ENCODE measurements around the gene KIAA0513. TPM values are rescaled to one million over a fixed set of nuclear protein-coding genes. Genes with fewer than 3 reads are reported as not detected.
A peak's percentile ranks its signal among the peaks of the same experiment; 100 is the strongest.

KIAA0513 gene
- total and polyA plus RNA-seq, 10 donors = 1.7 to 30.0 (median 21.9) TPM

- intact Hi-C loops (cut with DNase I; ENCODE audit: low total_unique reads) = no loop called here
- TF ChIP-seq POLR2A (IDR thresholded peaks at IDR 0.05) (no peak), POLR2AphosphoS5 (IDR thresholded peaks at IDR 0.05) (no peak)
- TF ChIP-seq, protein P1, sequence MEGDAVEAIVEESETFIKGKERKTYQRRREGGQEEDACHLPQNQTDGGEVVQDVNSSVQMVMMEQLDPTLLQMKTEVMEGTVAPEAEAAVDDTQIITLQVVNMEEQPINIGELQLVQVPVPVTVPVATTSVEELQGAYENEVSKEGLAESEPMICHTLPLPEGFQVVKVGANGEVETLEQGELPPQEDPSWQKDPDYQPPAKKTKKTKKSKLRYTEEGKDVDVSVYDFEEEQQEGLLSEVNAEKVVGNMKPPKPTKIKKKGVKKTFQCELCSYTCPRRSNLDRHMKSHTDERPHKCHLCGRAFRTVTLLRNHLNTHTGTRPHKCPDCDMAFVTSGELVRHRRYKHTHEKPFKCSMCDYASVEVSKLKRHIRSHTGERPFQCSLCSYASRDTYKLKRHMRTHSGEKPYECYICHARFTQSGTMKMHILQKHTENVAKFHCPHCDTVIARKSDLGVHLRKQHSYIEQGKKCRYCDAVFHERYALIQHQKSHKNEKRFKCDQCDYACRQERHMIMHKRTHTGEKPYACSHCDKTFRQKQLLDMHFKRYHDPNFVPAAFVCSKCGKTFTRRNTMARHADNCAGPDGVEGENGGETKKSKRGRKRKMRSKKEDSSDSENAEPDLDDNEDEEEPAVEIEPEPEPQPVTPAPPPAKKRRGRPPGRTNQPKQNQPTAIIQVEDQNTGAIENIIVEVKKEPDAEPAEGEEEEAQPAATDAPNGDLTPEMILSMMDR (IDR thresholded peaks at IDR 0.05 in 8 of 11, conservative IDR thresholded peaks at IDR 0.05 in 3 of 11) = no peak
- no peak overlapping the region for H3K4me3 ChIP-seq
- H3K4me1 ChIP-seq = peaks cover 0 to 12% (median 8%) of the 10 kb centered on the region in 6 donors
- H3K36me3 ChIP-seq = no peaks in the 10 kb centered on the region
- no peaks in the 10 kb centered on the region for H3K27me3 ChIP-seq (replicated peaks in 1 of 7)
- H3K27ac ChIP-seq = no peak overlapping the region
- WGBS, 5 donors = 91 to 93% (median 93%) methylated on average over 14 of the region's 14 CpGs
- DNase-seq = no peak
- peaks cover 0 to 6% (median 1%) of the 10 kb centered on the region in 8 donors for H3K9me3 ChIP-seq
Measured at GRCh38 chr16:85113168-85113733, 85.7 kb downstream of the KIAA0513 start.

DNA sequence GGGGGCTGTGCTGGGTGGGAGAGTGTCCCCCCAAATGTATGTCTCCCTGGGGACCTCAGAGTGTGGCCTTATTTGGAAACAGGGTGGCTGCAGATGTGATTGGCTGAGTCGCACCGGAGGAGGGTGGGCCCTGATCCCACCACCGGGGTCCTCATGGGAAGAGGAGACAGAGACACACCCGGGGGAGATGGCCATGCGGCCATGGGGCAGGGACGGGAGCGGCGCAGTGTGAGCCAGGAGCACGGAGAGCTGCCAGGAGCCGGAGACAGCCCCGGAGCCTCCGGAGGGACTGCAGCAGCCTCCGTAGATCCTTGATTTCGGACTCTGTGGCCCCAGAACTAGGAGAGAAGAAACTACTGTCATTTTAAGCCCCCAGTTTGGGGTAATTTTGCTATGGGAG is 86.3 kb downstream of the KIAA0513 start:
- Histone ChIP-seq H3K27ac (no peak overlapping the region), H3K9me3 (peaks cover 0 to 7% (median 1%) of the 10 kb centered on the region in 8 donors), H3K4me1 (peaks cover 0 to 12% (median 8%) of the 10 kb centered on the region in 6 donors), H3K36me3 (no peaks in the 10 kb centered on the region), H3K4me3 (no peak overlapping the region), H3K27me3 (replicated peaks in 1 of 7) (no peaks in the 10 kb centered on the region)
- no peak for DNase-seq
- intact Hi-C loops (cut with DNase I; ENCODE audit: low total_unique reads) = no loop called here
- WGBS, 5 donors = 70 to 83% (median 79%) methylated on average over 6 to 14 of the region's 14 CpGs
- TF ChIP-seq POLR2AphosphoS5 (IDR thresholded peaks at IDR 0.05) = no peak
- TF ChIP-seq, protein P1 (IDR thresholded peaks at IDR 0.05 in 8 of 11, conservative IDR thresholded peaks at IDR 0.05 in 3 of 11) = no peak
- TF ChIP-seq POLR2A (IDR thresholded peaks at IDR 0.05) = no peak

GRCh38 chr16:85114909-85115567 is 87.4 kb downstream of the KIAA0513 start:
- peak overlapping the region in 3 of 8 donors; percentile 7 to 53 (median 18) for H3K4me3 ChIP-seq
- intact Hi-C loops (cut with DNase I; ENCODE audit: low total_unique reads) = no loop called here
- peak overlapping the region in 7 of 8 donors; percentile 28 to 80 (median 60) for H3K27ac ChIP-seq
- DNase-seq = peak; percentile 95
- H3K27me3 ChIP-seq (replicated peaks in 1 of 7) = no peaks in the 10 kb centered on the region
- H3K9me3 ChIP-seq = peaks cover 0 to 7% (median 1%) of the 10 kb centered on the region in 8 donors
- H3K36me3 ChIP-seq = no peaks in the 10 kb centered on the region
- H3K4me1 ChIP-seq = peaks cover 0 to 12% (median 8%) of the 10 kb centered on the region in 6 donors
- WGBS, 5 donors = 8 to 13% (median 10%) methylated on average over 20 of the region's 20 CpGs
- TF ChIP-seq POLR2A (IDR thresholded peaks at IDR 0.05) = no peak
- peak; percentile 54 to 71 (median 54) for TF ChIP-seq POLR2AphosphoS5 (IDR thresholded peaks at IDR 0.05)
- TF ChIP-seq, protein P1 (IDR thresholded peaks at IDR 0.05 in 8 of 11, conservative IDR thresholded peaks at IDR 0.05 in 3 of 11) = peak; percentile 95 to 98 (median 96)

DNA sequence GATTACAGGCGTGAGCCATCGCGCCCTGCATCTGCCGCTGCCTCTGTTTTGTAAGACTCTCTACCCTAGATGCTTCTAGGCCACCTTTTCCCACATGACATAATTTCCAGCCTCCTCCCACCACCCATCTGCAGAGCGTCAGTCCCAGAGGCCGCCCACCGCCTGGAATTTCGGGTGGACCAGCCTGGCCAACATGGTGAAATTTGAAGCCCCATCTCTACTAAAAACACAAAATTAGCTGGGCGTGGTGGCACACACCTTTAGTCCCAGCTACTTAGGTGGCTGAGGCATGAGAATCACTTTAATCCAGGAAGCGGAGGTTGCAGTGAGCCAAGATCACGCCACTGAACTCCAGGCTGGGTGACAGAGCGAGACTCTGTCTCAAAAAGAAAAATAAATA is 89.8 kb downstream of the KIAA0513 start:
- Histone ChIP-seq H3K27me3 (replicated peaks in 1 of 7) (no peaks in the 10 kb centered on the region), H3K4me3 (no peak overlapping the region), H3K36me3 (no peaks in the 10 kb centered on the region), H3K4me1 (peaks cover 0 to 12% (median 8%) of the 10 kb centered on the region in 6 donors), H3K27ac (no peak overlapping the region), H3K9me3 (peaks cover 0 to 7% (median 1%) of the 10 kb centered on the region in 8 donors)
- DNase-seq = no peak
- 87 to 97% (median 93%) methylated on average over 12 of the region's 12 CpGs for WGBS, 5 donors
- TF ChIP-seq, protein P1 (IDR thresholded peaks at IDR 0.05 in 8 of 11, conservative IDR thresholded peaks at IDR 0.05 in 3 of 11) = no peak
- TF ChIP-seq POLR2AphosphoS5 (IDR thresholded peaks at IDR 0.05) = no peak
- no peak for TF ChIP-seq POLR2A (IDR thresholded peaks at IDR 0.05)
- intact Hi-C loops (cut with DNase I; ENCODE audit: low total_unique reads) = no loop called here

Measured in spleen (tissue), 11 donors.